MCF 10A (cell line): Measurements from ENCODE around the gene FBXL3. TPM values are rescaled to one million over a fixed set of nuclear protein-coding genes. Genes with fewer than 3 reads are reported as not detected.

Experiments used
- BruUV-seq: library from RNA; stranded (reverse); fragments of 400-500 nt; replicated peaks from 2 replicates; lab custom pipeline; 2021; lab: Mats Ljungman, UMichigan
- CTCF ChIA-PET: fragments of 300-600 bp; sonication (Branson Sonifier 250); formaldehyde crosslinking; extraction: SDS; loops from one replicate; lab custom pipeline; 2021; ENCODE audit warnings: antibody characterized with exemption, inconsistent platforms; lab: Yijun Ruan, JAX
- POLR2A ChIA-PET: fragments of 300-600, 350-650 bp; sonication (Branson Sonifier 250); formaldehyde crosslinking; extraction: SDS; loops from one replicate; lab custom pipeline; 2020; ENCODE audit warnings: antibody characterized with exemption, inconsistent platforms; lab: Yijun Ruan, JAX
- DNase-seq: peaks from one replicate; pipeline ENCODE4 v3.0.0-alpha.2; 2018; ENCODE audit not compliant: unreplicated experiment
- H3K27ac Mint-ChIP-seq: one replicate; pipeline ENCODE4 v1.8.0; 2022; ENCODE audit warnings: mild to moderate bottlenecking, low read depth, mixed read lengths; ENCODE audit not compliant: unreplicated experiment
- H3K27me3 Mint-ChIP-seq: one replicate; pipeline ENCODE4 v1.8.0; 2022; ENCODE audit warnings: mixed read lengths; ENCODE audit not compliant: insufficient read depth, unreplicated experiment
- H3K36me3 Mint-ChIP-seq: one replicate; pipeline ENCODE4 v1.8.0; 2022; ENCODE audit warnings: mild to moderate bottlenecking, moderate library complexity, mixed read lengths; ENCODE audit not compliant: insufficient read depth, unreplicated experiment
- H3K4me1 Mint-ChIP-seq: one replicate; pipeline ENCODE4 v1.8.0; 2022; ENCODE audit warnings: mixed read lengths; ENCODE audit not compliant: insufficient read depth, unreplicated experiment
- H3K4me3 Mint-ChIP-seq: one replicate; pipeline ENCODE4 v1.8.0; 2022; ENCODE audit warnings: mild to moderate bottlenecking, moderate library complexity, mixed read lengths; ENCODE audit not compliant: unreplicated experiment
- H3K9me3 Mint-ChIP-seq: one replicate; pipeline ENCODE4 v1.8.0; 2022; ENCODE audit warnings: mixed read lengths; ENCODE audit not compliant: unreplicated experiment
- CTCF ChIP-seq: fragments of 200-600 bp; IDR thresholded peaks from one replicate; pipeline ENCODE4 v1.8.0; 2022; ENCODE audit warnings: antibody characterized with exemption, mild to moderate bottlenecking; ENCODE audit not compliant: unreplicated experiment
- intact Hi-C: fragments of 100-400 bp; cut with micrococcal nuclease; formaldehyde crosslinking; loops from 2 replicates; pipeline ENCODE4 v1.14.1; 2022
- total RNA-seq: library from RNA; stranded (reverse); gene quantifications from 2 replicates; pipeline ENCODE4 v1.2.3, GENCODE V29; 2022

Gene FBXL3
- total RNA-seq, 1 experiment from 2014 or later = 34.9 TPM

GRCh38 chr13:77031656-77032243 is 4.8 kb upstream of the FBXL3 start:
- CTCF ChIA-PET = interaction anchor here (0.5 kb wide), 1 partner anchor 30 kb away, joined by 3 read pairs; no protein-coding TSS in a partner anchor
- no peak for TF ChIP-seq CTCF
- POLR2A ChIA-PET = no interaction called here

GRCh38 chr13:77029436-77029835 is 2.5 kb upstream of the FBXL3 start:
- BruUV-seq = no TSS peak
- POLR2A ChIA-PET = interaction anchor here (1.0 kb wide), 1 partner anchor 26 kb away, joined by 3 read pairs; no protein-coding TSS in a partner anchor
- H3K4me3 Mint-ChIP-seq = no peak overlapping the region
- H3K9me3 Mint-ChIP-seq = no peaks in the 10 kb centered on the region
- H3K27ac Mint-ChIP-seq = no peak overlapping the region
- TF ChIP-seq CTCF = no peak
- intact Hi-C loops = no loop called here
- H3K36me3 Mint-ChIP-seq = no peaks in the 10 kb centered on the region
- CTCF ChIA-PET = no interaction called here
- H3K4me1 Mint-ChIP-seq = peaks cover 13% of the 10 kb centered on the region
- DNase-seq = no peak
- no peaks in the 10 kb centered on the region for H3K27me3 Mint-ChIP-seq

More at GRCh38 chr13:77031656-77032243, 4.8 kb upstream of the FBXL3 start:
- Mint-ChIP-seq H3K4me3 (no peak overlapping the region), H3K36me3 (no peaks in the 10 kb centered on the region), H3K27me3 (no peaks in the 10 kb centered on the region), H3K9me3 (no peaks in the 10 kb centered on the region), H3K4me1 (peaks cover 8% of the 10 kb centered on the region), H3K27ac (no peak overlapping the region)
- intact Hi-C loops = no loop called here
- no peak for DNase-seq
- BruUV-seq = no TSS peak

GRCh38 chr13:77028202-77028601 is 1.2 kb upstream of the FBXL3 start:
- DNase-seq = no peak
- CTCF ChIA-PET = interaction anchor here (0.7 to 0.9 kb wide), 2 partner anchors 22 to 451 kb away, joined by 3 to 4 read pairs; no protein-coding TSS in a partner anchor
- no TSS peak for BruUV-seq
- peak overlapping the region; percentile 81 for H3K4me3 Mint-ChIP-seq
- H3K27me3 Mint-ChIP-seq = no peaks in the 10 kb centered on the region
- H3K36me3 Mint-ChIP-seq = peaks cover 7% of the 10 kb centered on the region
- H3K9me3 Mint-ChIP-seq = no peaks in the 10 kb centered on the region
- intact Hi-C loops = no loop called here
- H3K4me1 Mint-ChIP-seq = peaks cover 22% of the 10 kb centered on the region
- peak overlapping the region; percentile 86 for H3K27ac Mint-ChIP-seq
- POLR2A ChIA-PET = interaction anchor here (0.5 to 4.8 kb wide), 9 partner anchors 8 to 1631 kb away, joined by 3 to 56 read pairs (median 4); partner anchors contain the start of genes CLN5, MYCBP2 and OBI1
- TF ChIP-seq CTCF = no peak

GRCh38 chr13:77026255-77026860 is 601 bp downstream of the FBXL3 start:
- Mint-ChIP-seq H3K27ac (peak overlapping the region; percentile 86), H3K36me3 (peaks cover 14% of the 10 kb centered on the region), H3K9me3 (no peaks in the 10 kb centered on the region), H3K4me3 (peak overlapping the region; percentile 81), H3K27me3 (no peaks in the 10 kb centered on the region), H3K4me1 (peaks cover 33% of the 10 kb centered on the region)
- no peak for TF ChIP-seq CTCF
- CTCF ChIA-PET = interaction anchor here (0.6 to 1.5 kb wide), 6 partner anchors 11 to 1883 kb away, joined by 3 to 5 read pairs (median 3); no protein-coding TSS in a partner anchor
- BruUV-seq = no TSS peak
- DNase-seq = peak; percentile 85
- POLR2A ChIA-PET = interaction anchor here (0.7 to 4.8 kb wide), 26 partner anchors 9 to 1331 kb away, joined by 3 to 56 read pairs (median 3); partner anchors contain the start of genes CLN5 and MYCBP2
- intact Hi-C loops = loop anchor here (2.0 kb wide), 1 partner anchor 302 kb away; no protein-coding TSS in a partner anchor
